Stimulated activated CD4-positive, alpha-beta T cell treated with anti-CD3 and anti-CD28 coated beads, Interleukin-12 subunit alpha, Interleukin-12 subunit beta, amount 100 ng/mL, for 48 hours (primary cell): Measurements from ENCODE around the gene CCL16.
"Not testable (repeated sequence)": the region's sequence is repeated elsewhere in the genome, so short reads cannot be mapped to it uniquely, and the experiment has no call there.

Source experiments
- DNase-seq, 3 donors: peaks; one replicate each; pipeline ENCODE4 v3.0.0-alpha.2; 2020; ENCODE audit warnings: low read depth in 2 of 3, low spot score in 1 of 3

The CCL16 gene, protein sequence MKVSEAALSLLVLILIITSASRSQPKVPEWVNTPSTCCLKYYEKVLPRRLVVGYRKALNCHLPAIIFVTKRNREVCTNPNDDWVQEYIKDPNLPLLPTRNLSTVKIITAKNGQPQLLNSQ

DNA sequence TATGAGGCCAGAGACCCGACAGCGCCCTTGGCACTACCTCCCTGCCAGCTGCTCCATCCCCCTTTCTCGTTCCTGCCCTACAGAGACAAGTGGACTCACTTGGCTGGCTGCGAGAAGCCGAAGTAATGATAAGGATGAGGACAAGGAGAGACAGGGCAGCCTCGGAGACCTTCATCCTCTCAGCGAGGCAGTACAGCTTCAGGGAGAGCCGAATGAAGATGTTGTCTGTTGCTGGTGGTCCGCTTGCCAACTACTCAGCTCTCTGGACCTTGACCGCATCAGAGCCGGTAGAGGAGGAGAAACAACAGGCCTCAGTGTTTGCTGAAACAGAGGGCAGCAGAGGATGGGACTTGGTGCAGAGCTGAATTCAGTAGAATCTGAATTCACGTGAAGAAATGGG is at the start of gene CCL16:
TSS of gene CCL16 (minus strand) at position 252 of the 400 bp plus-strand sequence. CDS start at position 175, 77 bp downstream.
- DNase-seq, result no peak

GRCh38 chr17:36030956-36031355 is 49.7 kb upstream of the CCL16 start:
- DNase-seq, result no peak

DNA sequence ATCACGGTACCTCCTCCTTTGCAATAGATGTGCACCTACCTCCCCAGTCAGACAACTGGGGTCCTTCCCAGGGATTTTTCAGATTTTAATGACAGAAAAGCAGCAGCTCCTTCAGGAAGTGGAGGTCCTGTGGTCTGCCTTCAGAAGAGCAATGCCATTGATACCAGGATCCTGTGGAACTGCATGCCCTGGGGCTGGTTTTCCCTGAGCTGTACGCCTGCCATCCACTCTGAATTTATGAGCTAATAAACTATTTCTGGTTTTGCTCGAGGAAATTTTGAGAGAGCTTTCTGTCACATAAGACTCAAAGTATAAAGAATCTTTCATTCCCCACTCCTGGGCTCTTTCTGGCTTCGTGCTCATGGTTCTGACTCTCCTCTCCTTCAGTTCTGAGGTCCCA is 46.5 kb upstream of the CCL16 start:
- DNase-seq, result no peak

DNA sequence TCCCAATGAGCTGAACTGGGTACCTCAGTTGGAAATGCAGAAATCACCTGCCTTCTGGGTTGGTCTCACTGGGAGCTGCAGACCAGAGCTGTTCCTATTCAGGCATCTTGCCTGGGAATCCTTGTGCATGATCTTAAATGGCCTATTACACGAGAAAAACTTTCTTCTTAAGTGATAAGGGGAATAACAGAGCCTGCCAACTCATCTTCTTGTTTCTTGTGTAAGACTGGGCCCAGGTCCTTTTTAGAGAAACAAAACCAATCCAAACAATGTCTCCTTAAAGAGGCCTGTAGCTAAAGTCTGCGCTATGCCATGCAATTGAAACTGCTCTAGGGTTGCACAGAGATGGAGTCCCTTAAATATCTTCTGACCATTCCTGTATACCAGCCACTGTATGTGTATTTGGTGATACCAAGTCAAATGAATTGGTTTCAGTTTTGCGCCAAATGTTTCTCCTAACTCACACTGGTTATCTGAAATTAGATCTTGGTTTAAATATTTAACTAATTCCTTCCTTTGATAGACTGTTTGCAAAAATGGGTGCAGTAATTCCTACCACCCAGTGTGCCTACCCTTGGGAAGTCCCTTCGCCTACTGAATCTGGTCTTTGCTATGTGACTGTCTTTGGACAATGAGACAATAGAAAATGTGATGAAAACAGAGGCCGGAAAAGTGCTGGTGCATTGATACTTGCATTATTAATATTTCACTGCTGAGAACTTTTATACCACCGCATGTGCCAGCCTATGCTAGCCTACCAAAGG is 43.0 kb upstream of the CCL16 start:
- no peak for DNase-seq

DNA sequence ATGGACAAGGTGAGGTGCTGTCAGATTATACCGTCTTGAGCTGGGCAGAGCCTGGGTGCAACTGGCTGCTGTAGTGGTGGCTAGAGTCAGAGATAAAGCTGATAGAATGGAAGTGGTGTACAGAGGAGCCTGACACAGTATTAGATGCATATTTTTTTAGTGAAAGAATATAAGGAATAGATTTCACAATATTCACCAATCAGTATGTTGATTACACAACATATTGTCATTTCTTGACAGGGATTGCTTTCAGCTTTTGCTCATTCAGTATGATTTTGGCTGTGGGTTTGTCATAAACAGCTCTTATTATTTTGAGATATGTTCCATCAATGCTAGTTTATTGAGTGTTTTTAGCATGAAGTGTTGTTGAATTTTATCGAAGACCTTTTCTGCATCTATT is 38.1 kb upstream of the CCL16 start:
- DNase-seq, result no peak

DNA sequence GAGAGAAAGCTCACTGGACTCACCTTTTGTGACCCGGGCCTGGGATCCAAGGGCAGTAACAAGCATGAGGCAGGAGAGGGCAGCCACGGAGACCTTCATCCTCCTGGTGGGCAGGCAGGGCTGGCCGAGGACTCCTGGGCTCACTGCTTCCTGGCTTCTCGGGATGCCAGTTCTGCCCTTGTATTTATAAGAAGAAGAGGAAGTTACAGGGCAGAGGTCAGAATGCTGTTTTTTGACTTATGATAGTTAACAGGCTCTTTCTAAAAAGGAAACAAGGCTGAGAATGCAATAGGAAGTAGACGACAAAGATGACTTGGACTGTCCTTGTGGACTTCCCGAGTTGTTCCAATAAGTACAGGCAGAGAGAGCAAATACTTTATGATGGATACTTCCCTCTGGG is 36.5 kb upstream of the CCL16 start, which contains the start of gene CCL23:
TSS of gene CCL23 (minus strand) at position 174 of the 400 bp plus-strand sequence. CDS start at position 99, 75 bp downstream.
- DNase-seq, result no peak

GRCh38 chr17:36016555-36016954 is 35.3 kb upstream of the CCL16 start:
- no peak for DNase-seq

DNA sequence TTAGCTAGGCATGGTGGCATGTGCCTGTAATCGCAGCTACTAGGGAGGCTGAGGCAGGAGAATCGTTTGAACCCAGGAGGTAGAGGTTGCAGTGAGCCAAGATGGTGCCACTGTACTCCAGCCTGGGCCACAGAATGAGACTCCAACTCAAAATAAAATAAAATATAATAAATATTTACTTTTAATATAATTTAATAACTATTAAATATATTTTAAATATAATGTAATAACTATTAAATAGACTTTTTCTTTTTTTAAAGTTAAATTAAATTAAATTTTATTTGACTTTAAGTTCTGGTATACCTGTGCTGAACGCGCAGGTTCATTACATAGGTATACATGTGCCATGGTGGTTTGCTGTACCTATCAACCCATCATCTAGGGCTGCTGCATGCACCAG is 34.6 kb upstream of the CCL16 start:
- DNase-seq, result not testable (repeated sequence)

- no peak for DNase-seq
Observed at GRCh38 chr17:36014946-36015345, 33.6 kb upstream of the CCL16 start.

DNA sequence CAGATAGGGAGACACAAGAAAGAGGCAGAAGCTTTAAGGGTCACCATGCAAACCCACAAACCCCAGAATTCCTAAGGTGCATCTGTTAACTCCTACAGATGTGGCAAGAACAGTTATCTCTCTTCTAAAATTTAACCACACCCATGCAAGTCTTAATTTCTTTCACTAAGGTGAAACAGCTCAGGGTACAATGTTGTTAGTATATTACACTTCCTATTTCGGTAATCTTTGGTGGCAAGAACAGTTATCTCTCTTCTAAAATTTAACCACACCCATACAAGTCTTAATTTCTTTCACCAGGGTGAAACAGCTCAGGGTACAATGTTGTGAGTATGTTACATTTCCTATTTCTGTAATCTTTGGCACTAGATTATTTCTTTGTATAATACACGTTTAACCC is 29.9 kb upstream of the CCL16 start:
- DNase-seq, result no peak

DNA sequence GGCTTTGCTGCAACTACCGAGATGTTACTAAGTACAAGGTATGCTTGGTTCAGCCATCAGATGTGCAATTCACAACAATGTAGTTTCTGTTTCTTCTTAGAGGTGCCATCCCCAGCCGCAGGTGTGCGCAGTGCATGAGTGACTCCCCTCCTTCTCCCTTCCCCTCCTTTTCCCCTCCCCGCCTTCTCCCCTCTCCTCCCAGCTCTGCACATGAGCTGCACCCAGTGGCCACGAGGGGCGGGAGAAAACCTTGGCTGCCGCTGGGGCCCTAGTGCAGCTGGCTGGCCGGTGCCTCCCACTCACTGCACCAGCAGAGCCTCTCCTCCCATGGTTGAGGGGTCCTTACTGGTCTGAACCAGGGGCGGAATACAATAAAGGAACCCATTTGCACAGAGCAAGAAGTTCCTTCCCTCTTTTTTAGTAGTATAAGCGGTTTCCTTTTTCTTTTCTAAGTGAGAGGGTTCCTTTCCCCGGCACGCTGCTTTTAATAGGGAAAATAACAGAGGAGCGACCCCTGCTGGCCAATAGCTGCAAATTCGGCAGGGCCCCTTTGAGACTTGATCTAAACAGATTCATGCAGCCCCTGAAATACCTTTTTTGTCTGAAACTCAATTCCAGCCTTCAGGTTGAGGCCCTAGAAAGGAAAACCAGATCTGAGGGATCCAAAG is 27.8 kb upstream of the CCL16 start:
- DNase-seq, result no peak

DNA sequence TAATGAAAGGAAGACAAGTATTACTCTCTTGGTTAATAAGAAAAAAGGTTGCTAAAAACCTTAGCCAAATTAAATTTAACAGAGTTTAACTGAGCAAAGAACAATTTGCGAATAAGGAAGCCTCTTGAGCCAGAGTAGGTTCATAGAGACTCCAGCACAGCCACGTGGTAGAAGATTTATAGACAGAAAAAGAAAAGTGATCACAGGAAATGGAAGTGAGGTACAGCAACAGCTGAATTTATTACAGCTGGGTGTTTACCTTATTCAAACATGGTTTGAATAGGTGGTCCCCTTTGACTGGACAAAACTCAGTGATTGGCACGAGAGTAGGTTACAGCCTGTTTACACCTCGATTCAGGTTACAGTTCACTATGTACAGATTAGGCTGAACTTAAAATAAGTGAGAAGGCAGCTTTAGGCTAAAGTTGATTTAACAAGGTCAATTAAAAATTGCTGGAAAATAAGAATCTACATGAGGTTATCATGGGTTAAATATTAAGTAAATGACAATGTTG is 23.4 kb upstream of the CCL16 start:
- no peak for DNase-seq

- no peak for DNase-seq
Observed at GRCh38 chr17:36002631-36003030, 21.3 kb upstream of the CCL16 start.

DNA sequence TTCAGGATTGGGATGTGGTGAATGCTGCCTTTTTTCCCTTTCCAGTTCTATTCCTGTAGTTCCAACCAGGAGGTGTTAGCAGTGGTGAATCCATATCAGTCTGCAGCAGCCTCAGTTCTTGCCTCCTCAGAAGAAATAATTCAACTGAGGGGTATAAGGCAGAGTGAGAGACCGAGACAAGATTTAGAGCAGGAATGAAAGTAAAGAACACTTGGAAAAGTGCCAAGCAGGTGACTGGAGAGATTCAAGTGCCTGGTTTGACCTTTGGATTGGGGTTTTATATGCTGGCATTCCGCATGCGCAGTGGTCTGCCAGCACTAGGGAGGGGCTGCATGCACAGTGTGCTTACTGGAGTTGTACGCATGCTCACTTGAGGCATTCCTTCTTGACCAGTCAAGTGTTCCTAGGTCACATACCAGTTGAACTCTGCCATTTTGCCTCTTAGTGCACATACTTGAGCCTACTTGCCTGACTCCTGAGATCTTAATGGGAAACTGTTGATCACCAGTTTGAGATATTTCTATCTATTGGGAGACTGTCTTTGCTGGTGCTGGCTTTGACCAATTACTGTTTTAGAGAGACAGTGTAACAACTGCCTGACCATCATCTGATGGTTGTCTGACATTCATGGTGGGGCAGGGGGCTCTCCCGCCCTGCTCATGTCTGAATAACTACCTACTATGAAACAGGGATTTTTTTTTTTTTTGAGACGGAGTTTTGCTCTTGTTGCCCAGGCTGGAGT is 20.7 kb upstream of the CCL16 start:
- no peak for DNase-seq

- DNase-seq, result no peak
Observed at GRCh38 chr17:36001110-36001771, 19.9 kb upstream of the CCL16 start, which contains the start of gene CCL15. CCL15 (minus strand) TSS chr17:36001553; CDS start chr17:36001492, 61 bp downstream.

- no peak for DNase-seq
Observed at GRCh38 chr17:36000732-36001109, 19.4 kb upstream of the CCL16 start.

GRCh38 chr17:35998756-35999155 is 17.5 kb upstream of the CCL16 start:
- no peak for DNase-seq

- no peak for DNase-seq
Observed at GRCh38 chr17:35998018-35998545, 16.8 kb upstream of the CCL16 start.

GRCh38 chr17:35995346-35995745 is 14.0 kb upstream of the CCL16 start:
- not testable (repeated sequence) for DNase-seq

- DNase-seq, result no peak
Observed at GRCh38 chr17:35991075-35991474, 9.8 kb upstream of the CCL16 start.

DNA sequence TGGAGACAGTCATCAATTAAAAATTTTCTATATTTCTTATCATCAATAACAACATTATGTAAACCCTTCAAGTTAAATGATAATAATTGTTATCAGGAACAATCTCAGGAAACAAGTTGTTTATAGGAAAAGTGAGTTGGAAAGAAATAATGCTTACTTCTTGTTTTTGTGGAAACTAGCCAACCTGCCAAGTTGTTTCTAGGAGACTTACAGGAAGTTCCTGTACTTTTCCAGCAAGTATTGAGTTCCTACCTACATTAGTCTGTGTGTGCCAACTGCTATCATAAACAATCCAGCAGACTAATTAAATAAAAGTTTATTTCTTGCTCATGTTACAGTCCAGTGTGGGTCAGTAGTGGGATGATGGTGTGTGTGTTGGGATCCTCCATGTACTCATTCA is 6.9 kb upstream of the CCL16 start:
- no peak for DNase-seq
